ENCODE results near the gene CHST4. TPM values are rescaled to one million over a fixed set of nuclear protein-coding genes. Genes with fewer than 3 reads are reported as not detected.

The CHST4 gene
- total and polyA plus RNA-seq, 2 donors (not counting 3 experiments of a cell fraction or from before 2014, with no cell fraction given) = not detected

DNA sequence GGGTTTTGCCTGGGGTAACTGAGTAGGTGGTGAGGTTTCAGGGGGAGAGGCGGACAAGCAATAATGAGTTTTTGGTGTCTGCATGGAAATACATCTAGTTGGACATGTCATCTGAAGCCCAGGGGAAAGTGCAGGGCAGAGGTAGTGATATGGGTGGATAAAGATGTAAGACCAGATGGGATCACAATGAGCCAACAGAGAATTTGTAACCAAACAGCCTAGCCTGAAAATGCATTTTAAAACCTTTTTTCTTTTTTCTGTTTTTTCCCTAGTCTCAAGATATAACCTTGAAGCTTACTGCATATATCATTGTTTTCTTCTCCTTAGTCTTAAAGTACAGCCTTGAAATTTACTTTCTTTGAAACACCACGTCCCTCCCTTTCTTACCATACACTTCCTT, 33.4 kb upstream of the CHST4 start:
- H3K9me3 ChIP-seq (replicated peaks; ENCODE audit: control insufficient read depth, insufficient read depth, low read length) = no peaks in the 10 kb centered on the region
- no peak for FAIRE-seq
- CTCF ChIA-PET = interaction anchor here (1.7 to 2.9 kb wide), 2 partner anchors 31 to 79 kb away, joined by 4 to 17 read pairs; partner anchors contain the start of gene ZNF23
- no peaks in the 10 kb centered on the region for H3K79me2 ChIP-seq (ENCODE audit: control insufficient read depth, insufficient read depth, low read length)
- H2AFZ ChIP-seq (ENCODE audit: low read depth, low read length) = no peak overlapping the region
- no TSS peak for BruUV-seq (replicated peaks)
- H3K36me3 ChIP-seq (ENCODE audit: control insufficient read depth in 2 of 2, extremely low read depth in 1 of 2, insufficient read depth in 2 of 2, low read length in 2 of 2) = no peaks in the 10 kb centered on the region
- peaks cover 0 to 5% of the 10 kb centered on the region in 2 experiments for H3K27me3 ChIP-seq (ENCODE audit: control insufficient read depth in 2 of 2, insufficient read depth in 2 of 2, low read length in 2 of 2)
- POLR2A ChIA-PET = no interaction called here
- H3K9ac ChIP-seq (replicated peaks; ENCODE audit: extremely low read depth, insufficient read depth, low read length) = no peak overlapping the region
- H3K9me1 ChIP-seq (replicated peaks; ENCODE audit: control insufficient read depth, extremely low read depth, insufficient read depth, low read length) = no peaks in the 10 kb centered on the region
- no peak overlapping the region for H3K27ac ChIP-seq (ENCODE audit: insufficient read depth, low read depth, low read length)
- intact Hi-C loops (cut with micrococcal nuclease) = no loop called here
- H3K4me1 ChIP-seq (ENCODE audit: control insufficient read depth, extremely low read depth, insufficient read depth, low read length) = no peaks in the 10 kb centered on the region
- no peak for DNase-seq (ENCODE audit: low read depth, low spot score)
- H3K4me2 ChIP-seq (ENCODE audit: insufficient read depth, low read length) = no peak overlapping the region
- dilution Hi-C loops (cut with MboI; ENCODE audit: extremely low pct_ligation_motif_present, low sequenced_read_pairs) = no loop called here
- no peak overlapping the region for H3K4me3 ChIP-seq (replicated peaks in 1 of 3; ENCODE audit: insufficient read depth in 1 of 3, low read depth in 1 of 3, low read length in 3 of 3)
- no peaks in the 10 kb centered on the region for H4K20me1 ChIP-seq (replicated peaks; ENCODE audit: control insufficient read depth, extremely low read depth, insufficient read depth, low read length)
- TF ChIP-seq MYC (IDR thresholded peaks at IDR 0.05; ENCODE audit: low read depth, low read length) (no peak), FOS (IDR thresholded peaks at IDR 0.05; ENCODE audit: borderline replicate concordance, insufficient read depth, low read length) (no peak), CTCF (IDR thresholded peaks at IDR 0.05; ENCODE audit: extremely low read depth in 1 of 2, insufficient read depth in 1 of 2, low read depth in 1 of 2, low read length in 2 of 2) (no peak), EZH2 (IDR thresholded peaks at IDR 0.05; ENCODE audit: borderline replicate concordance, low read depth, low read length, severe bottlenecking) (no peak), POLR2AphosphoS5 (IDR thresholded peaks at IDR 0.05; ENCODE audit: insufficient read depth, low read depth, low read length) (no peak), POLR2A (IDR thresholded peaks at IDR 0.05; ENCODE audit: low read depth, low read length) (no peak), JUN (IDR thresholded peaks at IDR 0.05; ENCODE audit: borderline replicate concordance, insufficient read depth, insufficient read length, low read depth) (no peak), GATA2 (IDR thresholded peaks at IDR 0.05; ENCODE audit: insufficient read depth, insufficient read length, low read depth, low read length) (no peak)
- TF ChIP-seq, protein P1, sequence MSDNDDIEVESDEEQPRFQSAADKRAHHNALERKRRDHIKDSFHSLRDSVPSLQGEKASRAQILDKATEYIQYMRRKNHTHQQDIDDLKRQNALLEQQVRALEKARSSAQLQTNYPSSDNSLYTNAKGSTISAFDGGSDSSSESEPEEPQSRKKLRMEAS (IDR thresholded peaks at IDR 0.05; ENCODE audit: insufficient read depth, insufficient read length) = no peak
